GM19193 (cell line): ENCODE measurements around the gene OVCH1.

Experiments
- POLR2A ChIP-seq: IDR thresholded peaks from 4 replicates; pipeline ENCODE4 v1.6.1; 2011; ENCODE audit not compliant: insufficient read depth, insufficient read length; ENCODE audit errors: extremely low read depth

OVCH1 gene

DNA sequence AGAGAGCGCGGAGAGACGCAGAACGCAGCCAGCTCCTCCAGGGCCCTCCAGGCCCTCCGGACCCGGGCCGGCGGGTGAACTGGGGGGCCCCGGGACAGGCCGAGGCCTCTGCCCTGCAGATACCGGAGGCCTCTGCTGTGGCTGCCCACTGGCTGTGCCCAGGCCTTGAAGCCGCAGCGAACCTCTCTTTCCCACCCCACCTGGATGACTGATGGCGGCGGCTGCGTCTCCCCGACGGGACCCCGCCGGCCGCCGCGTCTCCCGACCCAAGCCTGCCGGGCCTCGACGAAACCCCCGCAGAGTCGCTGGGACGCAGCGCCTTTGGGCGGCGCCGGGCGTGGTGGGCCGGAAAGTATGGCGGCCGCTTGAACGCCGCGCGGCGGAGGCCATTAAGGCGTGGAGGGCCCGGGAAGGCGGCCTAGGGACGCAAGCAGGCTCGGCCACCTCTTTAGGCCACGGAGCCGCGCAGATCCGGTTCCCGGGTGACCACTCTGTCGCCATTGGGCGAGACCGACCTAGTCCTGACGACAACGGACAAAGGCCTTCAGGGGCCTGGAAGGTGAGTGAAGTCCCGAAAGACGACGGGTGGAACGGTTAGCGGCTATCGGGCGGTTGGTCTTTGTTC, 108.1 kb downstream of the OVCH1 start:
- TF ChIP-seq POLR2A: no peak

DNA sequence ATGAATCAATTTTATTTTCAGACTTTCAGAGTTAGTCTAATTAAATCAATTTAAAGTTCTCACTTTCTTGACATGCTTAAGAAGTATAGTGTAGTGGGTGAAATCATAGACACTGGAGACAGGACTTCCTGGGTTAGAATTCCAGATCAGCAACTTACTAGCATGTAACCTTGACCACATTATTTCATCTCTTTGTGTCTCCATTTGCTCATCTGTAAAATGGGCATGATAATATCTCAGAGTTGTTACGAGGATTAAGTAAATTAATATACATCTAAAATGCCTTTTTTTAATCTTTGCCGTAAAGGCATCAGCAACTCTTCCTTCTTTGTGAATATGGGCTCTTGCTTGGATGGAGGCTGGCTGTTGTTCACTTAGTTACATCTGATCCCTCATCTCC, 115.2 kb downstream of the OVCH1 start:
- no peak for TF ChIP-seq POLR2A

DNA sequence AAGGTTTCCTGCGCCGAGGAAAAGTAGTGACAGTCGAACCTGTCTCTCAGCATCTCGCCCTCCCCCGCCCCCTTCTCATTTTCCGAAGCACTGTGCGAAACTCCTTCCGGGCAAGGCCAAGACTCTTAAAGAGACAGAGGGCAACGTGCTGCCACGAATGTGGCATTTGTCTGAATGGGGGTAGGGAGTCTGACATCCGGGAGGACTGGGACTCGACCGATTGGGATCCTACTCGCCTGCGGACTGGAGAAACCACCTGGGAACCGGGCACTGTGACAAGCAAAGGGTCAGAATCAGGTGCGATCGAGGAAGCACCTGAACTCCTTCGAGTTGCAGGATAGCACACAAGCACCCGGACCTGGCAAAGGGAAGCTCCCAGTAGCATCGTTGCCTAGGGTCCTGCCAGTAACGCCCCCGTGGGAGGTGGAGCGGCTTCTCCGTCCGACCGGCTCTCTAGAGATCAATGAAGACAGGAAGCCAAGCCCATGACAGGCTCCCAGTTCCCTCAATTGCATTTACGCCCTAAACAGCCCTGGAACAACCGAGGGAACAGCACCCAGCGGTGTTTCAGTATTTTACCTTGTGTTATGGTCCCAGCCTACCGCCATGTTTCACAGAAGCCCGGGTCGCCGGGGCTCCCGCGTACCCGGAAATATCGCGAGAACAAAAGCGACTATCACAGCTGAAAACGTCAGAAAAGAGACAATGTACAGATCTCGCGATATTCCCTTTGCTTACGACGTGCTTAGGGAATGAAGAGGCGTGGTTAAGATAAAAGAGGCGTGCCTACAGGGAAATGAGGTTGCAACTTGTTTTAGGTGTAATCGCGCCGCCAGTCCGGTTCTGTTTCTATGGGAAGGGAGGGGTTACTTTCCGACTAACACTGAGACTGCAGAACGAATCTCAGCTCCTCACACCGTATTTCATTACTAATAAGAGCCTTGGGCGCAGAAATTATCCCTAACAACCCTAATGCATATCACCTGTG, 116.7 kb downstream of the OVCH1 start, which contains the start of gene ERGIC2:
TSS of gene ERGIC2 (minus strand) at position 637 of the 988 bp plus-strand sequence. CDS start 9,539 bp downstream, outside the sequence.
- peak; percentile 87 for TF ChIP-seq POLR2A
